Measurements from ENCODE around the gene SLC25A44.
"Not testable (repeated sequence)": the region's sequence is repeated elsewhere in the genome, so short reads cannot be mapped to it uniquely, and the experiment has no call there.

Gene SLC25A44

GRCh38 chr1:156196445-156196844, 2.5 kb downstream of the SLC25A44 start:
- peak in 1 of 10 donors; percentile 21 for DNase-seq
- intact Hi-C loops (cut with DNase I) = no loop called here

DNA sequence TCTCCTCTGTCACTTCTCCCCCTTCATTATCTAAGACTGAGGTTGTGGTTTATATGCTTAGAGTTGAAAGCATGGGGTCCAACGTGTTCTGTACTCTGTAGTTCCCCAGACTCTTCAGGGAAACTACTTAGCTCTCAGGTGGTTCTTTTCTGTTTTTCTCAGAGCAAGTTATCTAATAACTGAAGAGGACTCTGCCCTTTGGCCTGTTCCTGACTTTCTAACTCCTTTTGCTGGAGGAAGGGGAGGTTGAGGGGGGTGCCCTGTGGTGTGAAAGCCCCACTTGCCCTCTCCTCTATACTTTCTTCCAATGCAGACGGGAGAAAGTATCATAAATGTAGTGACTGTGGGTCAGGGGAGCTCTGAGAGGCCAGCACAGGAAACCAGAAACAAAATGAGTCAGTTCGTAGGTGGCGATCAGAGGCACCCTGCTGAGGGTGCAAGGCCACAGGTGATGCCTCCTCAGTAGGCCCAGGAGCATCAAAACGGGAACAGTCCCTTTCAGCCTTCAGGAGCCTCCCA, 5.0 kb downstream of the SLC25A44 start:
- intact Hi-C loops (cut with DNase I) = no loop called here
- DNase-seq = no peak

GRCh38 chr1:156200044-156200443, 6.1 kb downstream of the SLC25A44 start:
- intact Hi-C loops (cut with DNase I) = no loop called here

DNA sequence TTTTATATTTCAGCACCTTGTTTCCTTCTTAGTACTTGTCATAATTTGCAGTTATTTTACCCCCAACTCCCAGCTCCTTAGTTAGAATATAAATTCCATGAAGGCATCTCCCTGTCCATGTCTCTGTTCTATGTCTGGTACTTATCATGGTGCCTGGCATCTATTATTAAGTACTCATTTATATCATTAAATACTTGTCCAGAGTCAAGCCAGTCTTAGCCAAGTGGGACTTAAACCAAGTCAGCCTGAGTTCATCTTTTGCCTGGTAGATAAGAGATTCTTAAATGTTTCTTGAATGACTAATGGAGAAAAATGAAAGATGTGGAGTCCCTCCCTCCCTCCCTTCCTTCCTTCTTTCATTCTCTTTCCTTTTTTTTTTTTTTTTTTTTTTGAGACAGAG, 9.4 kb downstream of the SLC25A44 start:
- no peak for DNase-seq
- intact Hi-C loops (cut with DNase I) = no loop called here

More at GRCh38 chr1:156200044-156200443, 6.1 kb downstream of the SLC25A44 start:
- no peak for DNase-seq

DNA sequence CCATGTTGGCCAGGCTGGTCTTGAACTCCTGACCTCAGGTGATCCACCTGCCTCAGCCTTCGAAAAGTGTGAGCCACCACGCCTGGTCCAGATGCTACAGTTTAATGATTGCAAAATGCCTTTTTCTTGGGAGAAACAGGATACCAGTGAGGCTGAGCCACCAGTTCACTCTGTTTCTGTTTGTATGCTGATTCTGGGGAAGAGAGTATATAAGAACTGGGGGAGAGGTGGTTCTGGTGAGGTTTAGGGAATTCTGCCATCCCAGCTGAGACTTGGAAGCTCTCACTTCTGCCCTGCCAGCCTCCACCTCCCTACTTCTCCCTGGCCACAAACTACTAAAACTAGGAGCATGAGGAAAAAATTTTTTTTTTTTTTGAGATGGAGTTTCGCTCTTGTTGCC, 10.8 kb downstream of the SLC25A44 start:
- intact Hi-C loops (cut with DNase I) = no loop called here
- no peak for DNase-seq

DNA sequence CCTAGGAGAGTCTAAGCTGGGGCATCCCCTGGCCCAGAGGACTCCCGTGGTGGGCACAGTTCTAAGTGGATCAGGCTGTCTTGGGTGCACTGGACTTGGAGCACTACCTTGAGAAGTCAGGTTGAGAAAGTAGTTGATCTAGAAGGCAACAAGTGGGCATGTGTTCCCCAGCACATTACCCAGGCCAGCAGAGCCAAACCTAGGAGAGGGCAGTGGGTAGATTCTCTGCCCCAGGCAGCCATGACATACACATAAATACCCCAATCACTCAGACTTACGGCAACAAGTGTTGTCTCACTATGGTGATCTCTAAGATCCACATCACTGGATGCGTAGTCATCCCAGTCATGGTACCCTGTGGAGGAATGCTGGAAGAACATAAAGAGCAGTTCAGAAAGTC, 17.3 kb downstream of the SLC25A44 start:
- intact Hi-C loops (cut with DNase I) = no loop called here
- no peak for DNase-seq

GRCh38 chr1:156212130-156212529, 18.2 kb downstream of the SLC25A44 start:
- intact Hi-C loops (cut with DNase I) = loop anchor here (2.0 kb wide), 1 partner anchor 17 kb away; the partner anchor contains the start of gene SLC25A44
- no peak for DNase-seq

DNA sequence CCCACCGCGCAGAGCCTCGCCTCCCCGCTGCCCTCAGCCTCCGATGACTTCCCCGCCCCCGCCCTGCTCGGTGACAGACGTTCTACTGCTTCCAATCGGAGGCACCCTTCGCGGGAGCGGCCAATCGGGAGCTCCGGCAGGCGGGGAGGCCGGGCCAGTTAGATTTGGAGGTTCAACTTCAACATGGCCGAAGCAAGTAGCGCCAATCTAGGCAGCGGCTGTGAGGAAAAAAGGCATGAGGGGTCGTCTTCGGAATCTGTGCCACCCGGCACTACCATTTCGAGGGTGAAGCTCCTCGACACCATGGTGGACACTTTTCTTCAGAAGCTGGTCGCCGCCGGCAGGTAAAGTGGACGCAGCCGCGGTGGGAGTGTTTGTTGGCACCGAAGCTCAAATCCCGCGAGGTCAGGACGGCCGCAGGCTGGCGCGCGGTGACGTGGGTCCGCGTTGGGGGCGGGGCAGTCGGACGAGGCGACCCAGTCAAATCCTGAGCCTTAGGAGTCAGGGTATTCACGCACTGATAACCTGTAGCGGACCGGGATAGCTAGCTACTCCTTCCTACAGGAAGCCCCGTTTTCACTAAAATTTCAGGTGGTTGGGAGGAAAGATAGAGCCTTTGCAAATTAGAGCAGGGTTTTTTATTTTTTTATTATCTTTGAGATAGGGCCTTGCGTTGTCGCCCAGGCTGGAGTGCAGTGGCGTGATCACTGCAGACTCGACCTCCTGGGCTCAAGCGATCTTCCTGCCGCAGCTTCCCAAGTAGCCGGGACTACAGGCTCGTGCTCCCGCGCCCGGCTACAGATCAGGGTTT, 19.1 kb downstream of the SLC25A44 start, which contains the start of gene PMF1:
Gene PMF1, plus strand, starts transcription at position 175 of the 811 bp plus-strand sequence. Its CDS starts 9 bp downstream, at position 184.
- intact Hi-C loops (cut with DNase I) = loop anchor here (2.0 kb wide), 1 partner anchor 18 kb away; the partner anchor contains the start of gene SLC25A44
- DNase-seq = peak; percentile 95 to 100 (median 98)

DNA sequence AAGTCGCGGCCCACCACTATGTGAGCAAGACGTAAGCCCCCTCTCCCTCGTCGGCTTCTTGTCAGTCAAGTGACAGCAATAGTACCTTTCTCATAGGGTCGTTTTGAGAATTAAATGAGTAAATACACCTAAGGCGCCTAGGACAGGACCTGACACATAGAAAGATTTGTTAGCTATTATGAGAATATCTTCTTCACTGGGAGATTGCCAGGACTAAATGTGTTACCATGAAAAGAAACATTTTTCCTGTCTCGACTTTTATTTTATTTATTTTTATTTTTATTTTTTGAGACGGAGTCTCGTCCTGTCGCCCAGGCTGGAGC, 19.7 kb downstream of the SLC25A44 start:
- DNase-seq = no peak
- intact Hi-C loops (cut with DNase I) = loop anchor here (2.0 kb wide), 1 partner anchor 19 kb away; the partner anchor contains the start of gene SLC25A44

DNA sequence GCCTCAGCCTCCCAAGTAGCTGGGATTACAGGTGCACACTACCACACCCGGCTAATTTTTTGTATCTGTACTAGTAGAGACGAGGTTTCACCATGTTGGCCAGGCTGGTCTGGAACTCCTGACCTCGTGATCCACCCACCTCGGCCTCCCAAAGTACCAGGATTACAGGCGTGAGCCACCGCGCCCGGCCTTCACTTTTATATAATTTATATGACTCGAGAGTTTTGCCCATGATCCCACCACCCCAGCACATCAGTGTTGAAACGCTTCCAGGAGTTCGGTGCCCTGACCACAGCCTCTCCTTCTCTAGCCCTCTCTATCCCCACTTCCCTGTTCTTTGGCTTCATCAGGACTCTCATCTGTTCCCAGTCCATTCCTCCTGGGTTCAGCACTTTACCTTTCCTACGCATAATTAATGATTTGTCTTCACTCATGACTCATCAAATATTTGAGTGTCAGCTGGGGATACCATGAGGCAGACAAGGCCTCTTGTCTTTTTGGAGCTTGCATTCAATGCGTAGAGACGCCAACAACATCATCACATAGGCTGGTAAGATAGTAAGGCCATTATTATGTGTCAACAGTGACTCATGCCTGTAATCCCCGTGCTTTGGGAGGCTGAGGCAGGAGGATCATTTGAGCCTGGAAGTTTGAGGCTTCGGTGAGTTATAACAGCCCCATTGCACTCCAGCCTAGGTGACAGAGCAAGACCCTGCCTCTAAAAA, 20.3 kb downstream of the SLC25A44 start:
- DNase-seq = no peak
- intact Hi-C loops (cut with DNase I) = no loop called here

- intact Hi-C loops (cut with DNase I); DNase-seq: not testable (repeated sequence)
Observed at GRCh38 chr1:156216361-156217086, 22.6 kb downstream of the SLC25A44 start.

DNA sequence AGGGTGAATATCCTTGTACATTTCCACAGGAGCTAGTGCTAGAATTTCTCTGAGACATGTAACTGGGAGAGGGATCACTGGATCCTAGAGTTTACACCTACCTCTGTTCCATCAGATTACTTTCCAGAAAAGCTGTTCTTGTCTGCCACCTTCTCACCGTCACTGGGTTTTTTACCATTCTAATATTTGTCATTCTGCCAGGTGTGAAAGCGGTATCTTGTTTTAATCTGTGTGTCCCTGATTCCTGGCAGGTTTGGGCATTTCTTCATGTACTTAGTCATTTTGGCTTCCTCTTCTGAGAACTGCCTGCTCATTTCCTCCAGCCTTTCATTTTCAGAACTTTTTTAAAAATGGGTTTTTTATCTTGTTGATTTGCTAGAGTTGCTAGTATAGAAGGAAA, 24.0 kb downstream of the SLC25A44 start:
- no peak for DNase-seq
- intact Hi-C loops (cut with DNase I) = no loop called here

DNA sequence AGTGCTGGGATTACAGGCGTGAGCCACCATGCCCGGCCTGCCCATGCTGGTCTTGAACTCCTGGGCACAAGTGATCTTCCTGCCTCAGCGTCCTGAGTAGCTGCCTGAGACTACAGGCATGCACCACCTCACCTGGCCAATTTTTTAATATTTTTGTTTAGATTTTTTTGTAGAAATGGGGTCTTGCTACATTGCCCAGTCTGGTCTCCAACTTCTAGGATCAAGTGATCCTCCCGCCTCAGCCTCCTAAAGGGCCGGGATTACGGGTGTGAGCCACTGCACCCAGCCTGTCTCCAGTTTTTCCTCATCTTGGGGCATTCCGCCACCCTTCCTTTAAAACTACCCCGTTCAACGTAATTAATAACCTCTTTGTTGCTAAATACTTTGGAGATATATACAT, 26.3 kb downstream of the SLC25A44 start:
- intact Hi-C loops (cut with DNase I) = no loop called here
- DNase-seq = no peak

- intact Hi-C loops (cut with DNase I) = no loop called here
- DNase-seq = peak in 2 of 10 donors; percentile 37 to 53
Observed at GRCh38 chr1:156221986-156222692, 28.2 kb downstream of the SLC25A44 start.

DNA sequence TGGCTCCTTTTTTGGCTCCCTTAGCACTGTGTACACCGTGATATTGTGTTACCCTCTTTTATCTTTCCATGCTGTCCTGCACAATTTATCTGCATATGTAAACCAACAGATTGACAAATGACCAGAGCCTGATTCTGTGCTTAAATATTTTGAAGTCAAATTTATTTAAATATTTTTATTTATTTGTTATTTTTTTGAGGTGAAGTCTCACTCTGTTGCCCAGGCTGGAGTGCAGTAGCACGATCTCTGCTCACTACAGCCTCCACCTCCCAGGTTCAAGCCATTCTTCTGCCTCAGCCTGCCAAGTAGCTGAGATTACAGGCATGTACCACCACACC, 31.7 kb downstream of the SLC25A44 start:
- intact Hi-C loops (cut with DNase I) = loop anchor here (1.0 to 2.0 kb wide), 2 partner anchors 79 to 135 kb away; no protein-coding TSS in a partner anchor
- DNase-seq = no peak

DNA sequence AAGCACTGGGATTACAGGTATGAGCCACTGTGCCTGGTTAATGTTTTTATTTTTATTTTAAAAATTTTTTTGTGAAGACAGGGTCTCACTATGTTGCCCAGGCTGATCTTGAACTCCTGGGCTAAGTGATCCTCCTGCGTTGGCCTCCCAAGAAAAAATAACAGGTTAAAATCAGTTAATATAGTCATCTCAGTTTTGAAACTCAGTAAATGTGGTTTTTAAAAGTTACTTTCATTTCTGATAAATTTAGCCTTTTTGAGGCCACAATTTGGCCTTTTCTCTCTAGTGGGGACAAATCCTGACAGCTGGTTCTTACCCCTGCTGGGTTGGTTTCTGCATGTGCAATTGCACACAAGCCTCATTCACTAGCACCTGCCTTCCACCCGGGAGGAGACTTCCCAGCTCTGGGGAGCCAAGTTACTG, 32.2 kb downstream of the SLC25A44 start:
- intact Hi-C loops (cut with DNase I) = no loop called here
- peak in 1 of 10 donors; percentile 25 for DNase-seq

DNA sequence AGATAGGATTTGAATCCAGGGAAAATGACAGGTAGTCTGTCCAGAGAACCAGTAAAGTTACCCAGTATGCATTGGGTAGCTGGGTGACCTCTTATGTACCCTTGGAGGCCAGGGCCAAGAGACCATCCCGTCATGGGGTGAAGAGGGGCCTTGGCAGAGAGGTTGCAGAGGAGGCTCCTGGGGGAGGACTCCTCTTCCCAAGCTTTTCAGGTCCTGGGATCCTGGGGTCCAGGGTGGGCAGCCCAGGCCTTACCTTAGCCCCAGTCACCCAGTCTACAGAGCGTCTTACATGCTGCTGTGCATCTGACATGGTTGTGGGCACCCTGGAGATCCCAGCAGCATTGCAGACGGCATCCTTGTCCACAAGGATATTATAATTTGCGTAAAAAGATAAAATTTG, 32.9 kb downstream of the SLC25A44 start:
- intact Hi-C loops (cut with DNase I) = no loop called here
- DNase-seq = peak in 1 of 10 donors; percentile 55

- intact Hi-C loops (cut with DNase I) = no loop called here
Observed at GRCh38 chr1:156228501-156228900, 34.6 kb downstream of the SLC25A44 start.

GRCh38 chr1:156229809-156230472, 36.0 kb downstream of the SLC25A44 start:
- DNase-seq = peak in 1 of 10 donors; percentile 31
- intact Hi-C loops (cut with DNase I) = loop anchor here (10.0 kb wide), 1 partner anchor 65 kb away; the partner anchor contains the start of genes GLMP and VHLL

More at GRCh38 chr1:156228501-156228900, 34.6 kb downstream of the SLC25A44 start:
- peak in 2 of 10 donors; percentile 39 to 59 for DNase-seq
